Measurements from ENCODE around the gene C13orf46. TPM values are rescaled to one million over a fixed set of nuclear protein-coding genes. Genes with fewer than 3 reads are reported as not detected.

Gene C13orf46
- total RNA-seq, 1 experiment from 2014 or later = not detected

GRCh38 chr13:113938716-113939115, 35.2 kb downstream of the C13orf46 start:
- Histone ChIP-seq H3K4me3 (ENCODE audit: insufficient read depth, low read depth, low read length) (no peak overlapping the region), H3K36me3 (replicated peaks; ENCODE audit: control insufficient read depth, insufficient read depth, low read length) (no peaks in the 10 kb centered on the region), H3K27me3 (ENCODE audit: control insufficient read depth, insufficient read depth, low read length) (no peaks in the 10 kb centered on the region)
- DNase-seq = peak; percentile 59

DNA sequence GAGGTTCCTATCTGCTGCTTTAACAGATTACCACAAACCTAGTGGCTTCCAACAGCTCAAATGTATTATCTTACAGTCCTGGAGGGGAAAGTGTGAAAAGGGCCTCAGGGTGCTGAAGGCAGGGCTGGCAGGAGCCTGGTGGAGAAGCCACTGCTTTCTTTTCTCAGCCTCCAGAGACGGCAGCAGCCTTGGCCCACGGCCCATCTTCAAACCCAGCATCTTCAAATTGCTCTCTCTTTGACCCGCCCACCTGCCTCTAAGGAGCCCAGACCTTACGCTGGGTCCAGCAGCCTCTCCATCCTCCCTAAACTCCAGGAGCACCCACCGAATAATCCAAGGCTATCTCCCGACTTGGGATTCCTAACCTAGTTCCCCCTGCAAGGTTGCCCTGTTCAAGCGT, 35.6 kb downstream of the C13orf46 start:
- Histone ChIP-seq H3K36me3 (replicated peaks; ENCODE audit: control insufficient read depth, insufficient read depth, low read length) (no peaks in the 10 kb centered on the region), H3K4me3 (ENCODE audit: insufficient read depth, low read depth, low read length) (no peak overlapping the region), H3K27me3 (ENCODE audit: control insufficient read depth, insufficient read depth, low read length) (no peaks in the 10 kb centered on the region)
- no peak for DNase-seq

- DNase-seq = no peak
- Histone ChIP-seq H3K4me3 (ENCODE audit: insufficient read depth, low read depth, low read length) (no peak overlapping the region), H3K36me3 (replicated peaks; ENCODE audit: control insufficient read depth, insufficient read depth, low read length) (no peaks in the 10 kb centered on the region), H3K27me3 (ENCODE audit: control insufficient read depth, insufficient read depth, low read length) (no peaks in the 10 kb centered on the region)
These were observed 36.2 kb downstream of the C13orf46 start for GRCh38 chr13:113937527-113938180.

GRCh38 chr13:113937073-113937472, 36.8 kb downstream of the C13orf46 start:
- Histone ChIP-seq H3K27me3 (ENCODE audit: control insufficient read depth, insufficient read depth, low read length) (no peaks in the 10 kb centered on the region), H3K36me3 (replicated peaks; ENCODE audit: control insufficient read depth, insufficient read depth, low read length) (no peaks in the 10 kb centered on the region), H3K4me3 (ENCODE audit: insufficient read depth, low read depth, low read length) (no peak overlapping the region)
- DNase-seq = no peak

DNA sequence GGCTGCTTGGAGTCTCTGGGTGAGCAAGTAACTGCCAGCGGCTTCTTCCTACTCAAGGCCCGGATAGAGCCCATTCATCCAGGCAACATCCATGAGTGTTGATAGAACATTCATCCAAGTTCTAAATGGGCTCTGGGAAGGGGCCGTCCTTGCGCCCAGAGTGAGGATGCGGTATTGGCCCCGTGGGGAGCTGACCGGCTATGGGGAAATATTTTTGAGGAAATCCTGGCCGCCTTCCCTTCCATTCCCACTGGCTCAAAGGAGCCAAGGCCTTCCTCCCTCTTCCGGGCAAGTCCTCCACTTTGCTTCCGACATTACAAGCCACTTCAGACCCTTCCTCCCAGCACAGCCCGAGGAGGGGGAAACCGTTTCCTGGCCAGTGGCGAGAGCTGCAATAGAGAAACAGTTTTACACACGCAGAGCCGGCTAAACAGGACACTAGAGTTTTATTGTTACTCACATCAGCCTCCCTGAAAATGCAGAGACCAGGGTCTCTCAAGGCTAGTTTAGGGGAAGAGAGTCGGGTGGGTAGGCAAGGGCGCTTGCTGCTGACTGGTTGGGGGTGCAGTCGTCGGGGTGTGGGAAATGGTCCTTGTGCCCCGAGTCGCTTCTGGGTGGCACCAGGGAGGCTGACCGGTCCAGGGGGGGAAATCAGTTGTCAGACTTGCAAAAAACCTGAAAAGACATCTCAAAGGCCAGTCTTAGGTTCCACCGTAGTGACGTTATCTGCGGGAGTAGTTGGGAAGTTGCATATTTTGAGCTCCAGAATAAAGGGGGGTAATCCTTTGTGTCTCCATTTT, 37.5 kb downstream of the C13orf46 start:
- no peaks in the 10 kb centered on the region for H3K27me3 ChIP-seq (ENCODE audit: control insufficient read depth, insufficient read depth, low read length)
- no peak for DNase-seq
- no peaks in the 10 kb centered on the region for H3K36me3 ChIP-seq (replicated peaks; ENCODE audit: control insufficient read depth, insufficient read depth, low read length)
- H3K4me3 ChIP-seq (ENCODE audit: insufficient read depth, low read depth, low read length) = no peak overlapping the region

DNA sequence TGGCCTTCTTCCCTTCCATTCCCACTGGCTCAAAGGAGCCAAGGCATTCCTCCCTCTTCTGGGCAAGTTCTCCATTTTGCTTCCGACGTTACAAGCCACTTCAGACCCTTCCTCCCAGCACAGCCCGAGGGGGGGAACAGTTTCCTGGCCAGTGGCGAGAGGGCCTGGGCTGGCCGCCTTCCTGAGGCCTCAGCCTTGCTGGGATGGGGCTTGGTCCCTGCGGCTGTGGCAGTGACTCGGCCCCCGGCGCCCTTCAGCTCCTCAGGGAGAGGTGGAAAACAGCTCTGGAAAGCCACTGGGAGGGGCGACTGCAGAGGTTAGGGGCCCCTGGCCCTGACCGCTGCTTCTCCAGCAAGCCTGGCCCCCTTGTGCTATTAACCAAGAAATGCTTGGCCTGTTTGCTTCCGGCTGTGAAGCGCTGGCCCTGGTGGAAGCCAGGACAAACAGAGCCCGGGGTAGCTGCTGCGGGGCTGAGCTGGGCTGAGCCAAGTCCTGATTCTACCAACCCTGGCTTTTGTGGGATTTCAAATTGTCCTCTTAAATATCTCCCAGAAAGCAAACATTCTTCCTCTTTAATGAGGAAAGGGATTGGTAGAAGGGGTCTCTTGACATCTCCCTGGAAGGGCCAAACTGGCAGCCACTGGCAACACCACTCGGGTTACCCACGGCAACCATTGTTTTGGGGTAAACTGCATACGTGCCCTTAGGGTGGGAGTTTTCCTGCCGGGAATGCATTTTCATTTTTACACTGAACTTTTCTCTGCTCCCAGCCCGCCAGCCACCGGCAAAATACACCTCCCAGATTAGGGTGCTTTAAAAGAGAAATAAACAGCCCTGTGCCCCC, 38.7 kb downstream of the C13orf46 start:
- peak; percentile 87 for DNase-seq
- Histone ChIP-seq H3K4me3 (ENCODE audit: insufficient read depth, low read depth, low read length) (no peak overlapping the region), H3K27me3 (ENCODE audit: control insufficient read depth, insufficient read depth, low read length) (no peaks in the 10 kb centered on the region), H3K36me3 (replicated peaks; ENCODE audit: control insufficient read depth, insufficient read depth, low read length) (no peaks in the 10 kb centered on the region)

- Histone ChIP-seq H3K4me3 (ENCODE audit: insufficient read depth, low read depth, low read length) (no peak overlapping the region), H3K27me3 (ENCODE audit: control insufficient read depth, insufficient read depth, low read length) (no peaks in the 10 kb centered on the region), H3K36me3 (replicated peaks; ENCODE audit: control insufficient read depth, insufficient read depth, low read length) (no peaks in the 10 kb centered on the region)
- peak; percentile 47 for DNase-seq
These were observed 39.3 kb downstream of the C13orf46 start for GRCh38 chr13:113934576-113934975.

- Histone ChIP-seq H3K36me3 (replicated peaks; ENCODE audit: control insufficient read depth, insufficient read depth, low read length) (no peaks in the 10 kb centered on the region), H3K4me3 (ENCODE audit: insufficient read depth, low read depth, low read length) (no peak overlapping the region), H3K27me3 (ENCODE audit: control insufficient read depth, insufficient read depth, low read length) (no peaks in the 10 kb centered on the region)
- DNase-seq = no peak
These were observed 40.0 kb downstream of the C13orf46 start for GRCh38 chr13:113933901-113934300.

DNA sequence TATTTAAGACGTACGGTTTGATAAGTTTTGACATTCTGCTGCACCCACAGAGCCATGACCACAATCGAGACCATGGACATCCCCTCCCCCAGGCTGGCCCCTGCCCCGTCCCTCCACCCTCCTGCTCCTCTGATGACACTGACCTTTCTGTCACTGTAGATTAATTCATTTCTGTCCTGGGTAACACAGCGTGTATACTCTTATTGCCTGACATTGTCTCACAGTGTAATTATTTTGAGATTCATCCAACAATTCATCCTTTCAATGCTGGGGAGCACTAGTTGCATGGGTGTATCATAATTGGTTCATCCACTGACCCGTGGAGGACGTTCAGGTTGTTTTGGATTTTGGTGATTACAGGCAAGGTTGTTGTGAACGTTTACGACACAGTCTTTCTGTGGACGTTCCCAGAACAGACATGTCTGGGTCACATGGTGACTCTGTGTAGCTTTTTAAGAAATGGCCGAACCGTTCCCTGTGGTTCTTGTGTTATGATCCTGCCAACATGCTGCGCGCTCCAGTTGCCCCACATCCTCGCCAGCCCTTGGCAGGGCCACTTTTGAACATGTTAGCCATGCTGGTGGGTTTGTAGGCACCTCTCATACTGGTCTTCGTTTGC, 41.9 kb downstream of the C13orf46 start:
- Histone ChIP-seq H3K36me3 (replicated peaks; ENCODE audit: control insufficient read depth, insufficient read depth, low read length) (no peaks in the 10 kb centered on the region), H3K4me3 (ENCODE audit: insufficient read depth, low read depth, low read length) (no peak overlapping the region), H3K27me3 (ENCODE audit: control insufficient read depth, insufficient read depth, low read length) (no peaks in the 10 kb centered on the region)
- no peak for DNase-seq

DNA sequence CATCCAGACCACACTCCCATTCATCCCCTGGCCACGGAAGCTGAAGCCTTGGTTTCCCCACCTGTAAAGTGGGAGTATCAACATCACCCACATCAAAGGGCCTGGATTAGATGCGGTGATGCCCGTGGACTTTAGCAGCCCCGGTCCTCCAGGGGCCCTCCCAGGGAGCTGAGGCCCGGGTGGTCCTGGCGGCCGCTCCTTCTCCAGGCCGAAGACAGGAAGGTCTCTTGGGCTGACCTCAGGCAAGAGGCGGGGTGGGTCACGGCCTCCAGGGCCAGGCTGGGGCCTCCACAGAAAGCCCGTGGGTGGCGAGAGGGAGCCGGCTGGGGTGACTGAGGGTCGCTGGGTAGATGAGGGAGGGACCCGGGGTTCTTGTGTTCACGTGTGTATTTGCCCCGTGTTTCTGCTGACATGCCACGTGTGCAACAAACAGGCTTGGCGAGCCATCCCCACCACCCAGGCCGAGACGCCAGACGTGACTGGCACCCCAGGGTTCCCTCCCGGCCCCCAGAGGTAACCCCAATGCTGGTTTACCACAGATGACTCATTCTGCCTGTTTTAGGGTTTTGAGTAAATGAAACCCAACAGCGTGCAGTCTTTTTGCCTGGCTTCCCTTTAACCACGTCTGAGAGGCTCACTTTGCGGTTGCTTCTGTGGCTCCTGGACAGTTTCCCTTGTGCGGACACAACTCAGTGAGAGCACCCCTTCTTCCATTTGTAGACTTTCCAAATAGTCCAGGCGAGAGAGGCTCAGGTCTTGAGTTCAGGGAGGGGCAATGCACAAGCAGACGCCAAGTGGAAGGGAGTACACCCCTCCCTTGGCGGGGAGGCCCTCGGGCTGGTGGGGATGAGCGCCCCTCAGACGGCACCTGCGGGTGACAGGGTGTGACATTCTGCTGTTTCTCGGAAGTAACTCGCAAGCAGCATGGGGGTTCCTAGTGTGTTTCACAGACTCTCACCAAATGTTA, 42.9 kb downstream of the C13orf46 start:
- H3K27me3 ChIP-seq (ENCODE audit: control insufficient read depth, insufficient read depth, low read length) = no peaks in the 10 kb centered on the region
- no peak overlapping the region for H3K4me3 ChIP-seq (ENCODE audit: insufficient read depth, low read depth, low read length)
- DNase-seq = peak; percentile 55
- H3K36me3 ChIP-seq (replicated peaks; ENCODE audit: control insufficient read depth, insufficient read depth, low read length) = no peaks in the 10 kb centered on the region

- no peaks in the 10 kb centered on the region for H3K36me3 ChIP-seq (replicated peaks; ENCODE audit: control insufficient read depth, insufficient read depth, low read length)
- H3K27me3 ChIP-seq (ENCODE audit: control insufficient read depth, insufficient read depth, low read length) = no peaks in the 10 kb centered on the region
- peak; percentile 83 for DNase-seq
- no peak overlapping the region for H3K4me3 ChIP-seq (ENCODE audit: insufficient read depth, low read depth, low read length)
These were observed 44.0 kb downstream of the C13orf46 start for GRCh38 chr13:113929628-113930615.

- no peaks in the 10 kb centered on the region for H3K36me3 ChIP-seq (replicated peaks; ENCODE audit: control insufficient read depth, insufficient read depth, low read length)
- DNase-seq = peak; percentile 44
- no peak overlapping the region for H3K4me3 ChIP-seq (ENCODE audit: insufficient read depth, low read depth, low read length)
- no peaks in the 10 kb centered on the region for H3K27me3 ChIP-seq (ENCODE audit: control insufficient read depth, insufficient read depth, low read length)
These were observed 44.9 kb downstream of the C13orf46 start for GRCh38 chr13:113928685-113929627.

Data from H7 (cell line).